SU-DHL-6 (cell line): ENCODE measurements around the gene CADM1.

ENCODE experiments used
- H2AFZ ChIP-seq: fragments of 200-600 bp; sonication (generic); 2 replicates; pipeline ENCODE4 v1.6.1; 2014; ENCODE audit warnings: low read depth, mild to moderate bottlenecking, moderate library complexity, mixed read lengths, antibody characterized with exemption, low read length; ENCODE audit not compliant: severe bottlenecking
- H3F3A ChIP-seq: fragments of 200-600 bp; shearing (Covaris generic); 2 replicates; pipeline ENCODE4 v1.6.0; 2016; ENCODE audit warnings: antibody characterized with exemption, mild to moderate bottlenecking; ENCODE audit not compliant: insufficient read depth
- H3K27ac ChIP-seq: fragments of 200-600 bp; sonication (generic); 2 replicates; pipeline ENCODE4 v1.5.1; 2016; ENCODE audit warnings: low read depth, mild to moderate bottlenecking, low read length, moderate library complexity, mixed read lengths
- H3K27me3 ChIP-seq: fragments of 200-600 bp; sonication (generic), shearing (Covaris generic); 2 replicates; pipeline ENCODE4 v1.6.0; 2014; ENCODE audit warnings: mild to moderate bottlenecking, low read length
- H3K36me3 ChIP-seq: fragments of 200-600 bp; sonication (generic); 2 replicates; pipeline ENCODE4 v1.6.1; 2014; ENCODE audit warnings: mild to moderate bottlenecking, low read length, mixed read lengths
- H3K4me2 ChIP-seq: fragments of 300-600, 200-600 bp; shearing (Covaris generic), sonication (generic); 2 replicates; pipeline ENCODE4 v1.6.0; 2014; ENCODE audit warnings: low read length, low read depth, mild to moderate bottlenecking; ENCODE audit not compliant: poor library complexity, severe bottlenecking
- H3K4me3 ChIP-seq: fragments of 200-600 bp; sonication (generic); 2 replicates; pipeline ENCODE4 v1.5.1; 2014; ENCODE audit warnings: antibody characterized with exemption, low read length, mild to moderate bottlenecking, mixed read lengths; ENCODE audit not compliant: insufficient read depth, poor library complexity, severe bottlenecking
- H3K79me2 ChIP-seq: fragments of 200-600 bp; sonication (generic); 2 replicates; pipeline ENCODE4 v1.6.1; 2014; ENCODE audit warnings: mild to moderate bottlenecking, low read length, moderate library complexity; ENCODE audit not compliant: insufficient read depth
- H3K9ac ChIP-seq: fragments of 200-600 bp; sonication (generic); 2 replicates; pipeline ENCODE4 v1.7.0; 2014; ENCODE audit warnings: mild to moderate bottlenecking, low read length
- H3K9me2 ChIP-seq: fragments of 200-600 bp; sonication (generic); replicated peaks from 2 replicates; pipeline ENCODE4 v1.6.1; 2014; ENCODE audit warnings: low read length; ENCODE audit not compliant: insufficient read depth
- H3K9me3 ChIP-seq: fragments of 200-600 bp; sonication (generic); 2 replicates; pipeline ENCODE4 v1.6.1; 2014; ENCODE audit warnings: low read length, mixed read lengths; ENCODE audit not compliant: insufficient read depth
- H4K20me1 ChIP-seq: fragments of 200-600 bp; sonication (generic); 2 replicates; pipeline ENCODE4 v1.6.1; 2014; ENCODE audit warnings: low read depth, mild to moderate bottlenecking, antibody characterized with exemption, low read length, moderate library complexity, mixed read lengths
- CTCF ChIP-seq: fragments of 200-600 bp; sonication (generic); IDR thresholded peaks from one replicate; pipeline ENCODE4 v1.5.1; 2017; ENCODE audit warnings: antibody characterized with exemption, mild to moderate bottlenecking, low read length, moderate library complexity; ENCODE audit not compliant: insufficient read depth, poor library complexity, severe bottlenecking
- EZH2phosphoT487 ChIP-seq: fragments of 200-600 bp; sonication (generic), shearing (Covaris generic); conservative IDR thresholded peaks from 2 replicates; pipeline ENCODE4 v1.6.1; 2018; ENCODE audit warnings: mild to moderate bottlenecking, antibody characterized with exemption, low read length, moderate library complexity, mixed read lengths

Gene CADM1

GRCh38 chr11:115348416-115348815 lies 155.8 kb downstream of the CADM1 start:
- H3K4me3 ChIP-seq, result no peak overlapping the region
- no peak overlapping the region for H3K4me2 ChIP-seq
- no peak overlapping the region for H3K27ac ChIP-seq
- H3K79me2 ChIP-seq, result no peaks in the 10 kb centered on the region
- no peaks in the 10 kb centered on the region for H3F3A ChIP-seq
- H3K27me3 ChIP-seq, result no peaks in the 10 kb centered on the region
- no peaks in the 10 kb centered on the region for H3K36me3 ChIP-seq
- H3K9me3 ChIP-seq, result no peaks in the 10 kb centered on the region
- TF ChIP-seq CTCF (no peak), EZH2phosphoT487 (no peak)
- H3K9me2 ChIP-seq, result no peaks in the 10 kb centered on the region
- no peaks in the 10 kb centered on the region for H4K20me1 ChIP-seq
- no peak overlapping the region for H2AFZ ChIP-seq
- H3K9ac ChIP-seq, result no peak overlapping the region

- H4K20me1 ChIP-seq, result no peaks in the 10 kb centered on the region
- no peak overlapping the region for H3K27ac ChIP-seq
- no peaks in the 10 kb centered on the region for H3F3A ChIP-seq
- no peaks in the 10 kb centered on the region for H3K9me3 ChIP-seq
- H2AFZ ChIP-seq, result no peak overlapping the region
- no peak for TF ChIP-seq EZH2phosphoT487
- TF ChIP-seq CTCF, result no peak
- no peak overlapping the region for H3K4me2 ChIP-seq
- H3K36me3 ChIP-seq, result no peaks in the 10 kb centered on the region
- H3K27me3 ChIP-seq, result no peaks in the 10 kb centered on the region
- H3K9ac ChIP-seq, result no peak overlapping the region
- H3K79me2 ChIP-seq, result no peaks in the 10 kb centered on the region
- no peak overlapping the region for H3K4me3 ChIP-seq
- H3K9me2 ChIP-seq, result no peaks in the 10 kb centered on the region
Observed at GRCh38 chr11:115347106-115347505, 157.1 kb downstream of the CADM1 start.

GRCh38 chr11:115345840-115346239 lies 158.4 kb downstream of the CADM1 start:
- H4K20me1 ChIP-seq, result no peaks in the 10 kb centered on the region

More at GRCh38 chr11:115345840-115346239, 158.4 kb downstream of the CADM1 start:
- Histone ChIP-seq H3K27me3 (no peaks in the 10 kb centered on the region), H2AFZ (no peak overlapping the region), H3K9me2 (no peaks in the 10 kb centered on the region), H3K4me2 (no peak overlapping the region), H3F3A (no peaks in the 10 kb centered on the region), H3K4me3 (no peak overlapping the region), H3K79me2 (no peaks in the 10 kb centered on the region), H3K36me3 (no peaks in the 10 kb centered on the region), H3K9me3 (no peaks in the 10 kb centered on the region), H3K27ac (no peak overlapping the region), H3K9ac (no peak overlapping the region)
- TF ChIP-seq CTCF (no peak), EZH2phosphoT487 (no peak)
